WTC11 (cell line): ENCODE data around the gene INPP5A. TPM values are rescaled to one million over a fixed set of nuclear protein-coding genes. Genes with fewer than 3 reads are reported as not detected.

Source experiments
- ATAC-seq: fragments of 200-7000 bp; cut with Tn5 transposase; 2 replicates; pipeline ENCODE4 v1.10.0; 2021; ENCODE audit warnings: mild to moderate bottlenecking, moderate library complexity
- CTCF ChIA-PET: fragments of 300-600 bp; sonication (Branson Sonifier 250); formaldehyde crosslinking; loops from one replicate; lab custom pipeline; 2021; ENCODE audit warnings: antibody characterized with exemption; lab: Charles Lee
- POLR2A ChIA-PET: fragments of 350-600 bp; sonication (Branson Sonifier 250); formaldehyde crosslinking; loops from one replicate; lab custom pipeline; 2021; ENCODE audit warnings: antibody characterized with exemption; lab: Charles Lee
- DNase-seq: peaks from one replicate; pipeline ENCODE4 v3.0.0; 2021; ENCODE audit warnings: low spot score
- H3K27ac Mint-ChIP-seq: 2 replicates; pipeline ENCODE4 v1.8.0; 2021; ENCODE audit warnings: mixed read lengths
- H3K27me3 Mint-ChIP-seq: 2 replicates; pipeline ENCODE4 v1.8.0; 2021; ENCODE audit warnings: low read depth, mild to moderate bottlenecking, moderate library complexity, mixed read lengths
- H3K36me3 Mint-ChIP-seq: 2 replicates; pipeline ENCODE4 v1.8.0; 2021; ENCODE audit warnings: mixed read lengths
- H3K4me1 Mint-ChIP-seq: 2 replicates; pipeline ENCODE4 v1.8.0; 2022; ENCODE audit warnings: mixed read lengths
- H3K4me3 Mint-ChIP-seq: 2 replicates; pipeline ENCODE4 v1.8.0; 2021; ENCODE audit warnings: mild to moderate bottlenecking, moderate library complexity, mixed read lengths
- H3K9me3 Mint-ChIP-seq: 2 replicates; pipeline ENCODE4 v1.8.0; 2021; ENCODE audit warnings: mixed read lengths
- ATF1 ChIP-seq: sonication (generic); formaldehyde crosslinking; IDR thresholded peaks from 2 replicates; pipeline ENCODE4 v1.8.1; 2023; ENCODE audit warnings: mild to moderate bottlenecking, moderate library complexity, missing genetic modification reagents
- FOXJ3 ChIP-seq: sonication (generic); formaldehyde crosslinking; IDR thresholded peaks from 2 replicates; pipeline ENCODE4 v1.9.0; 2021; ENCODE audit warnings: missing genetic modification reagents, mild to moderate bottlenecking, borderline replicate concordance
- FOXK1 ChIP-seq: sonication (generic); formaldehyde crosslinking; IDR thresholded peaks from 2 replicates; pipeline ENCODE4 v1.8.0; 2022; ENCODE audit warnings: mild to moderate bottlenecking, moderate library complexity, missing genetic modification reagents
- FOXP1 ChIP-seq: sonication (generic); formaldehyde crosslinking; IDR thresholded peaks from 2 replicates; pipeline ENCODE4 v1.8.0; 2022; ENCODE audit warnings: missing genetic modification reagents, mild to moderate bottlenecking, moderate library complexity, borderline replicate concordance
- GRHL2 ChIP-seq: fragments of 250-450 bp; sonication (Bioruptor Pico); IDR thresholded peaks from 2 replicates; pipeline ENCODE4 v1.8.0; 2022; ENCODE audit warnings: mild to moderate bottlenecking, moderate library complexity; ENCODE audit not compliant: insufficient replicate concordance, severe bottlenecking
- JAZF1 ChIP-seq: fragments of 250-450 bp; sonication (Bioruptor Pico); IDR thresholded peaks from 2 replicates; pipeline ENCODE4 v1.9.0; 2021; ENCODE audit warnings: moderate library complexity, mild to moderate bottlenecking, inconsistent platforms
- MXD4 ChIP-seq: fragments of 250-450 bp; sonication (Bioruptor Pico); IDR thresholded peaks from 2 replicates; pipeline ENCODE4 v1.8.0; 2021; ENCODE audit warnings: mild to moderate bottlenecking, moderate library complexity, borderline replicate concordance
- MYBL2 ChIP-seq: sonication (generic); formaldehyde crosslinking; IDR thresholded peaks from 2 replicates; pipeline ENCODE4 v1.8.1; 2023; ENCODE audit warnings: mild to moderate bottlenecking, moderate library complexity, missing genetic modification reagents
- NFATC4 ChIP-seq: fragments of 250-450 bp; sonication (Bioruptor Pico); IDR thresholded peaks from 2 replicates; pipeline ENCODE4 v1.9.0; 2021; ENCODE audit warnings: mild to moderate bottlenecking
- NFE2L1 ChIP-seq: sonication (generic); formaldehyde crosslinking; IDR thresholded peaks from 2 replicates; pipeline ENCODE4 v1.8.1; 2023; ENCODE audit warnings: missing genetic modification reagents
- NFYB ChIP-seq: sonication (generic); formaldehyde crosslinking; conservative IDR thresholded peaks from 2 replicates; pipeline ENCODE4 v1.8.0; 2022; ENCODE audit warnings: low read depth, missing genetic modification reagents
- RORB ChIP-seq: fragments of 250-450 bp; sonication (Bioruptor Pico); IDR thresholded peaks from 2 replicates; pipeline ENCODE4 v1.9.0; 2021; ENCODE audit warnings: mild to moderate bottlenecking
- SMAD4 ChIP-seq: sonication (generic); formaldehyde crosslinking; IDR thresholded peaks from 2 replicates; pipeline ENCODE4 v1.8.0; 2022; ENCODE audit warnings: mild to moderate bottlenecking, missing genetic modification reagents
- SP1 ChIP-seq: sonication (generic); formaldehyde crosslinking; conservative IDR thresholded peaks from 2 replicates; pipeline ENCODE4 v1.8.1; 2022; ENCODE audit warnings: missing genetic modification reagents
- ZNF219 ChIP-seq: sonication (generic); formaldehyde crosslinking; IDR thresholded peaks from 2 replicates; pipeline ENCODE4 v1.8.0; 2023; ENCODE audit warnings: missing genetic modification reagents, mild to moderate bottlenecking, borderline replicate concordance
- ZNF263 ChIP-seq: sonication (generic); formaldehyde crosslinking; IDR thresholded peaks from 2 replicates; pipeline ENCODE4 v1.8.1; 2022; ENCODE audit warnings: low read depth, mild to moderate bottlenecking, moderate library complexity, missing genetic modification reagents
- total RNA-seq: library from RNA; stranded (reverse); gene quantifications from 3 replicates; pipeline ENCODE4 v1.2.3, GENCODE V29; 2021
- TF ChIP-seq, protein P1 (sequence below): sonication (generic); formaldehyde crosslinking; IDR thresholded peaks from 2 replicates; pipeline ENCODE4 v1.8.1; 2022; ENCODE audit warnings: mild to moderate bottlenecking, missing genetic modification reagents, moderate library complexity, borderline replicate concordance
- TF ChIP-seq, protein P2 (sequence below): fragments of 250-450 bp; sonication (Bioruptor Pico); IDR thresholded peaks from 2 replicates; pipeline ENCODE4 v1.8.0; 2021; ENCODE audit warnings: mild to moderate bottlenecking
- TF ChIP-seq, protein P3 (sequence below): fragments of 250-450 bp; sonication (Bioruptor Pico); IDR thresholded peaks from 2 replicates; pipeline ENCODE4 v1.9.0; 2021; ENCODE audit warnings: mild to moderate bottlenecking
- TF ChIP-seq, protein P4 (sequence below): fragments of 250-450 bp; sonication (Bioruptor Pico); conservative IDR thresholded peaks from 2 replicates; pipeline ENCODE4 v1.9.0; 2021; ENCODE audit warnings: mild to moderate bottlenecking

INPP5A gene
- total RNA-seq, 1 experiment from 2014 or later, result 22.1 TPM

DNA sequence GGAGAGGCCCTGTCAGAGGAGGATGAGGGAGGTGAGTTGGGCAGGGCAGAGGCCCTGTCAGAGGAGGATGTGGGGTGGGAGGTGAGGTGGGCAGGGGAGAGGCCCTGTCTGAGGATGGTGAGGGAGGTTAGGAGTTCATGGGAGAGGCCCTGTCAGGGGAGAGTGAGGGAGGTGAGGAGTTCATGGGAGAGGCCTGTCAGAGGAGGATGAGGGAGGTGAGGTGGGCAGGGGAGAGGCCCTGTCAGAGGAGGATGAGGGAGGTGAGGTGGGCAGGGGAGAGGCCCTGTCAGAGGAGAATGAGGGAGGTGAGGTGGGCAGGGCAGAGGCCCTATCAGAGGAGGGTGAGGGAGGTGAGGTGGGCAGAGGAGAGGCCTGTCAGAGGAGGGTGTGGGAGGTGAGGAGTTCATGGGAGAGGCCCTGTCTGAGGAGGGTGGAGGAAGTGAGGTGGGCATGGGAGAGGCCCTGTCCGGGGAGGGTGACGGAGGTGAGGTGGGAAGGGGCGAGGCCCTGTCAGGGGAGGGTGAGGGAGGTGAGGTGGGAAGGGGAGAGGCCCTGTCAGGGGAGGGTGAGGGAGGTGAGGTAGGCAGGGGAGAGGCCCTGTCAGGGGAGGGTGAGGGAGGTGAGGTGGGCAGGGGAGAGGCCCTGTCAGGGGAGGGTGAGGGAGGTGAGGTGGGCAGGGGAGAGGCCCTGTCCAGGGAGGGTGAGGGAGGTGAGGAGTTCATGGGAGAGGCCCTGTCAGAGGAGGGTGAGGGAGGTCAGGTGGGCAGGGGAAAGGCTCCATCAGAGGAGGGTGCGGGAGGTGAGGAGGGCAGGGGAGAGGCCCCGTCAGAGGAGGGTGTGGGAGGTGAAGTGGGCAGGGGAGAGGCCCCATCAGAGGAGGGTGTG lies 73.7 kb downstream of the INPP5A start (continued):
- no peak for TF ChIP-seq ZNF263 (CRISPR knock-in tag)
- no peak for TF ChIP-seq RORB
- no peak for TF ChIP-seq NFATC4 (CRISPR knock-in tag)
- TF ChIP-seq, protein P1, sequence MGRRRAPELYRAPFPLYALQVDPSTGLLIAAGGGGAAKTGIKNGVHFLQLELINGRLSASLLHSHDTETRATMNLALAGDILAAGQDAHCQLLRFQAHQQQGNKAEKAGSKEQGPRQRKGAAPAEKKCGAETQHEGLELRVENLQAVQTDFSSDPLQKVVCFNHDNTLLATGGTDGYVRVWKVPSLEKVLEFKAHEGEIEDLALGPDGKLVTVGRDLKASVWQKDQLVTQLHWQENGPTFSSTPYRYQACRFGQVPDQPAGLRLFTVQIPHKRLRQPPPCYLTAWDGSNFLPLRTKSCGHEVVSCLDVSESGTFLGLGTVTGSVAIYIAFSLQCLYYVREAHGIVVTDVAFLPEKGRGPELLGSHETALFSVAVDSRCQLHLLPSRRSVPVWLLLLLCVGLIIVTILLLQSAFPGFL (CRISPR knock-in tag), result no peak
- no peak for TF ChIP-seq GRHL2 (CRISPR knock-in tag)
- TF ChIP-seq FOXK1 (CRISPR knock-in tag), result no peak
- TF ChIP-seq NFE2L1 (CRISPR knock-in tag), result no peak

DNA sequence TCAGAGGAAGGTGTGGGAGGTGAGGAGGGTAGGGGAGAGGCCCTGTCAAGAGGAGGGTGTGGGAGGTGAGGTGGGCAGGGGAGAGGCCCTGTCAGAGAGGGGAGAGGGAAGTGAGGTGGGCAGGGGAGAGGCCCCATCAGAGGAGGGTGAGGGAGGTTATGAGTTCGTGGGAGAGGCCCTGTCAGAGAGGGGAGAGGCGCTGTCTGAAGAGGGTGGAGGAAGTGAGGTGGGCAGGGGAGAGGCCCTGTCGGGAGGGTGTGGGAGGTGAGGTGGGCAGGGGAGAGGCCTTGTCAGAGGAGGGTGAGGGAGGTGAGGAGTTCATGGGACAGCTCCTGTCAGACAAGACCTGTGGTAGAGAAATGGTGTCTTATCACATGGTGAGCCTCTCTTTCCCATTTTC lies 74.4 kb downstream of the INPP5A start:
- Mint-ChIP-seq H3K36me3 (no peaks in the 10 kb centered on the region), H3K27me3 (peaks cover 8% of the 10 kb centered on the region), H3K4me1 (peaks cover 2% of the 10 kb centered on the region; the same call in 1 of the 2 replicates), H3K27ac (no peak overlapping the region), H3K4me3 (no peak overlapping the region), H3K9me3 (peaks cover 6% of the 10 kb centered on the region; the same call in 1 of the 2 replicates)
- DNase-seq (no peak), ATAC-seq (no peak)
- ChIA-PET POLR2A (no interaction called here), CTCF (no interaction called here)
- TF ChIP-seq, protein P2, sequence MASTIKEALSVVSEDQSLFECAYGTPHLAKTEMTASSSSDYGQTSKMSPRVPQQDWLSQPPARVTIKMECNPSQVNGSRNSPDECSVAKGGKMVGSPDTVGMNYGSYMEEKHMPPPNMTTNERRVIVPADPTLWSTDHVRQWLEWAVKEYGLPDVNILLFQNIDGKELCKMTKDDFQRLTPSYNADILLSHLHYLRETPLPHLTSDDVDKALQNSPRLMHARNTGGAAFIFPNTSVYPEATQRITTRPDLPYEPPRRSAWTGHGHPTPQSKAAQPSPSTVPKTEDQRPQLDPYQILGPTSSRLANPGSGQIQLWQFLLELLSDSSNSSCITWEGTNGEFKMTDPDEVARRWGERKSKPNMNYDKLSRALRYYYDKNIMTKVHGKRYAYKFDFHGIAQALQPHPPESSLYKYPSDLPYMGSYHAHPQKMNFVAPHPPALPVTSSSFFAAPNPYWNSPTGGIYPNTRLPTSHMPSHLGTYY (CRISPR knock-in tag), result no peak
- TF ChIP-seq JAZF1, result no peak
- TF ChIP-seq ZNF219 (CRISPR knock-in tag), result no peak

DNA sequence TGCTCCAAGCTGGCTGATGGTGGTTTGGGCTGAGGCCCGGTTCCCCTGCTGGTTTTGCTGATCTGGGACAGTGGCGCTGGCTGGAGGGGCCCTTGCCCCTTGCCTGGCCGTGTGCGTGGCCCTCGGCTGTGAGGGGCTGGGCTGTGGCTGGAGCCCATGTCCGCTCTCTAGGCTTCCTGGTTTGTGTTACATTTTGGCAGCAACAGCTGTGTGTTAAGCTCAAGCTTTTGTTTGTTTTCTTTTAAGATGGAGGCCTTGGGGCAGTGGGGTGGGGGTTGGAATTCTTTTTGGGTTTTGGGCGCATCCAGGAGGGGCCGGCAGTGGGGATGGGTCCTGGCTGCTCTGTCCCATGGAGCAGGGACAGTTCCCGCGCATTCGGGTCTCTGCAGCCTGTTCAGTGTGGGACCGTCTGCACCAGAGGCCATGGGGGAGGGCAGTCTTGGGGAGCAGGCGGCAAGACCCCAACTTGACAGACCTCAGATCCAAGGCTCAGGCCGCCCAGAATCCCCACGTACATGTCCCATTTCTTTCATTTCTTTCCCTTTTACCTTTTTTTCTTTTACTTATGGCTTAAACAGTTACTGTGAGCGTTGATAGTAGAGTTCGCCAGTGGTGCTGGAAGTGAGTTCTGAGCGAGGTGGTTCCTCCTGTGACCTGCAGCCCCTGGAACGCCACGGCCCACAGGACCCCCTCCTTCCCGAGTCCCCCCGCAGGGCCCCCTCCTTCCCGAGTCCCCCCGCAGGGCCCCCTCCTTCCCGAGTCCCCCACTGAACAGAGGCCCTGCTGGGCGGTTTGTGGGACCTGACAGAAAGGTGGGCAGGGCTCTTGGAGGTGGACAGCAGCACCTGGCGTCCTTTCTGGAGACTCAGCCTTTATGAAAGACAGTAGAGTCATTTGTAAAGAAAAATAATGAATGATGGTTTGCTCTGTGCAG lies 75.3 kb downstream of the INPP5A start:
- Mint-ChIP-seq H3K27me3 (peaks cover 16% of the 10 kb centered on the region), H3K4me3 (no peak overlapping the region), H3K36me3 (peaks cover 8% of the 10 kb centered on the region; the same call in 1 of the 2 replicates), H3K4me1 (peaks cover 2% of the 10 kb centered on the region; the same call in 1 of the 2 replicates), H3K27ac (no peak overlapping the region), H3K9me3 (peaks cover 8% of the 10 kb centered on the region; the same call in 1 of the 2 replicates)
- ATAC-seq (no peak), DNase-seq (peak; percentile 11)
- TF ChIP-seq, protein P3, sequence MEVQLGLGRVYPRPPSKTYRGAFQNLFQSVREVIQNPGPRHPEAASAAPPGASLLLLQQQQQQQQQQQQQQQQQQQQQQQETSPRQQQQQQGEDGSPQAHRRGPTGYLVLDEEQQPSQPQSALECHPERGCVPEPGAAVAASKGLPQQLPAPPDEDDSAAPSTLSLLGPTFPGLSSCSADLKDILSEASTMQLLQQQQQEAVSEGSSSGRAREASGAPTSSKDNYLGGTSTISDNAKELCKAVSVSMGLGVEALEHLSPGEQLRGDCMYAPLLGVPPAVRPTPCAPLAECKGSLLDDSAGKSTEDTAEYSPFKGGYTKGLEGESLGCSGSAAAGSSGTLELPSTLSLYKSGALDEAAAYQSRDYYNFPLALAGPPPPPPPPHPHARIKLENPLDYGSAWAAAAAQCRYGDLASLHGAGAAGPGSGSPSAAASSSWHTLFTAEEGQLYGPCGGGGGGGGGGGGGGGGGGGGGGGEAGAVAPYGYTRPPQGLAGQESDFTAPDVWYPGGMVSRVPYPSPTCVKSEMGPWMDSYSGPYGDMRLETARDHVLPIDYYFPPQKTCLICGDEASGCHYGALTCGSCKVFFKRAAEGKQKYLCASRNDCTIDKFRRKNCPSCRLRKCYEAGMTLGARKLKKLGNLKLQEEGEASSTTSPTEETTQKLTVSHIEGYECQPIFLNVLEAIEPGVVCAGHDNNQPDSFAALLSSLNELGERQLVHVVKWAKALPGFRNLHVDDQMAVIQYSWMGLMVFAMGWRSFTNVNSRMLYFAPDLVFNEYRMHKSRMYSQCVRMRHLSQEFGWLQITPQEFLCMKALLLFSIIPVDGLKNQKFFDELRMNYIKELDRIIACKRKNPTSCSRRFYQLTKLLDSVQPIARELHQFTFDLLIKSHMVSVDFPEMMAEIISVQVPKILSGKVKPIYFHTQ, result no peak
- no peak for TF ChIP-seq ATF1
- no peak for TF ChIP-seq SMAD4 (CRISPR knock-in tag)
- no peak for TF ChIP-seq MYBL2 (CRISPR knock-in tag)
- TF ChIP-seq FOXJ3 (CRISPR knock-in tag), result no peak
- TF ChIP-seq, protein P4, sequence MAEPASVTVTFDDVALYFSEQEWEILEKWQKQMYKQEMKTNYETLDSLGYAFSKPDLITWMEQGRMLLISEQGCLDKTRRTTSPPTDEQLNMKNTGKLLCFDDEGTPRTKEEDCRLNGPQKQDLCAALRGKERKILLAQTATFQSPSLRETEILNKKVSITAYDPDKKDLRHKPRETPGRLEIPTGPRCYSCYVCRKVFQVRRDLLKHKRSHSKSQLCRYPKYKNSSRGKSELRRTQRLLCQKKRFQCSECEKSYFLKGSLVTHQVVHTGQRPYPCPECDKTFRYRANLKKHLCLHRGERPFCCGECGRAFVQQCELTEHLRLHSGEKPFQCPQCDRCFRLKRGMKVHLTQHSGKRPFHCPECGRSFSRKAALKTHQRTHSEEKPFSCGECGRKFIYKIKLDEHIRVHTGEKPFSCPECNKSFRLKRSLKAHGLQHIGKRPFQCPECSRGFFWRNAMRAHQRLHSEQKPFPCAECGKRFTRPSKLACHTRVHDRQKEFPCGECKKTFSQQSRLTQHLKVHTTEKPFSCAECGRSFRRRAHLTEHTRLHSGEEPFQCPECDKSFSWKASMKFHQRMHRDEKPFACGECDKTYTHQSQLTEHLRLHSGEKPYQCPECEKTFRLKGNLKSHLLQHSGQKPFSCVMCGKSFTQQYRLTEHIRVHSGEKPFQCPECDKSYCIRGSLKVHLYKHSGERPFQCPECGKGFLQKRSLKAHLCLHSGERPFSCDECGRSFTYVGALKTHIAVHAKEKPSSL (CRISPR knock-in tag), result no peak
- TF ChIP-seq MXD4 (CRISPR knock-in tag), result no peak
- no peak for TF ChIP-seq JAZF1
- no peak for TF ChIP-seq FOXP1 (CRISPR knock-in tag)
- TF ChIP-seq NFYB (CRISPR knock-in tag), result no peak
- TF ChIP-seq SP1 (CRISPR knock-in tag), result no peak
- TF ChIP-seq RORB, result no peak
- ChIA-PET POLR2A (no interaction called here), CTCF (no interaction called here)
